Measurements from ENCODE around the gene CCR6. TPM values are rescaled to one million over a fixed set of nuclear protein-coding genes. Genes with fewer than 3 reads are reported as not detected.

Gene CCR6
- total and polyA plus RNA-seq, 10 of the 15 experiments (the other 5 are each of a cell fraction or from before 2014, with no cell fraction given): 2.2 to 7.6 (median 6.7) TPM

GRCh38 chr6:167079853-167080297, 43.0 kb upstream of the CCR6 start (continued):
- TF ChIP-seq EGR1 (IDR thresholded peaks at IDR 0.05; ENCODE audit: borderline replicate concordance in 1 of 2, low read depth in 2 of 2, low read length in 2 of 2) (no peak), ZBTB4 (CRISPR knock-in tag; IDR thresholded peaks at IDR 0.05) (no peak), MLLT1 (IDR thresholded peaks at IDR 0.05) (peak; percentile 61; the same call in 1 of the 2 replicates), BCL11A (IDR thresholded peaks at IDR 0.05; ENCODE audit: low read depth, low read length) (peak; percentile 42; the same call in 1 of the 2 replicates), RAD21 (IDR thresholded peaks at IDR 0.05; ENCODE audit: insufficient read depth, low read depth, low read length) (peak; percentile 83), HCFC1 (IDR thresholded peaks at IDR 0.05; ENCODE audit: low read length) (no peak), POLR2A (IDR thresholded peaks at IDR 0.05; ENCODE audit: low read depth, low read length) (no peak), ZNF217 (IDR thresholded peaks at IDR 0.05) (0 out of 2 replicates have a peak, but pooled peaks have one; percentile 41), HDGF (IDR thresholded peaks at IDR 0.05) (0 out of 2 replicates have a peak, but pooled peaks have one; percentile 33), RBBP5 (conservative IDR thresholded peaks at IDR 0.05) (no peak), PKNOX1 (IDR thresholded peaks at IDR 0.05) (peak; percentile 94), EP300 (IDR thresholded peaks at IDR 0.05; ENCODE audit: borderline replicate concordance in 1 of 2, control insufficient read depth in 1 of 2, low read depth in 2 of 2, low read length in 2 of 2) (peak; percentile 64 to 84; a peak in 2 of 4 replicates), MTA2 (IDR thresholded peaks at IDR 0.05; ENCODE audit: low read depth) (peak; percentile 76), SREBF2 (IDR thresholded peaks at IDR 0.05; ENCODE audit: low read length) (no peak), ZZZ3 (IDR thresholded peaks at IDR 0.05; ENCODE audit: control insufficient read depth, insufficient read length, low read depth) (no peak), CBX5 (IDR thresholded peaks at IDR 0.05; ENCODE audit: low read depth) (no peak; the same call in 1 of the 2 replicates), RAD51 (IDR thresholded peaks at IDR 0.05) (no peak), POU2F2 (IDR thresholded peaks at IDR 0.05; ENCODE audit: borderline replicate concordance, low read depth, low read length) (peak; percentile 31; the same call in 1 of the 3 replicates), ZSCAN29 (IDR thresholded peaks at IDR 0.05) (no peak), BMI1 (IDR thresholded peaks at IDR 0.05; ENCODE audit: borderline replicate concordance) (no peak), CHD2 (IDR thresholded peaks at IDR 0.05; ENCODE audit: borderline replicate concordance, low read depth, low read length) (no peak), CEBPB (IDR thresholded peaks at IDR 0.05; ENCODE audit: borderline replicate concordance in 1 of 2, low read depth in 2 of 2, low read length in 2 of 2) (no peak), NFYB (IDR thresholded peaks at IDR 0.05; ENCODE audit: insufficient read depth, low read depth, low read length) (no peak), BRCA1 (IDR thresholded peaks at IDR 0.05; ENCODE audit: low read depth, low read length) (no peak), HDAC6 (IDR thresholded peaks at IDR 0.05; ENCODE audit: unreplicated experiment) (no peak)

Data from GM12878 (cell line).